ENCODE results near the gene UXT. TPM values are rescaled to one million over a fixed set of nuclear protein-coding genes. Genes with fewer than 3 reads are reported as not detected.

The UXT gene
- total RNA-seq, 1 experiment from 2014 or later: 129 TPM

DNA sequence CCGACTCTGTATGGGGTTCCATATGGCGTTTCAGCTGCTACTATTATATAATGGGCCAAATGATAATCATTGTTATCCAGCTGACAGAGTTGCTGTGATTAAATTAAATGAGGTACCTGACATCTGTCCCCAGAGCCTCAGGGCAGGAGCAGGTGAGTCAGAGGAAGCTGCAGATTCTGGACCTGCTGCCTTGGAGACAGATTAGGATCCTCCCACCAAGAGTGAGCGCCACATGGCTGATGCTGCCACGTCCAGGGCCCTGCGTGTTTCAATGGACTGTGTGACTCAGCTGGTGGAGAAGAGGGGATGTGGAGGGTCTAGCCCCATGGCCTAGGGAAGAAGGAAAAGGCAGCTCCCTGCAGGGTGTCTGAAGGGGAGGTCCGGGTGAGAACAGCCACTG, 28.3 kb upstream of the UXT start:
- no TSS peak for BruUV-seq (replicated peaks)
- H3K9me3 ChIP-seq (ENCODE audit: control insufficient read depth, insufficient read depth, low read depth, low read length): no peaks in the 10 kb centered on the region
- ChIA-PET CTCF (no interaction called here), POLR2A (no interaction called here)
- no peaks in the 10 kb centered on the region for H3K4me1 ChIP-seq (ENCODE audit: control insufficient read depth, insufficient read depth, low read length)
- ATAC-seq (no peak), DNase-seq (ENCODE audit: low read depth, low spot score) (no peak)
- peaks cover 2% of the 10 kb centered on the region; the same call in 1 of the 2 replicates for H3K27me3 ChIP-seq (ENCODE audit: control insufficient read depth, insufficient read depth, low read length)
- TF ChIP-seq SIN3A (IDR thresholded peaks at IDR 0.05; ENCODE audit: borderline replicate concordance, insufficient read depth, low read depth, low read length) (no peak), CTCF (IDR thresholded peaks at IDR 0.05) (no peak), TCF7L2 (IDR thresholded peaks at IDR 0.05; ENCODE audit: low read depth, low read length) (no peak), REST (IDR thresholded peaks at IDR 0.05; ENCODE audit: insufficient read depth in 1 of 2, low read depth in 2 of 2, low read length in 1 of 2) (no peak), POLR2AphosphoS5 (IDR thresholded peaks at IDR 0.05; ENCODE audit: low read depth, low read length) (no peak)
- no peaks in the 10 kb centered on the region for H3K36me3 ChIP-seq (ENCODE audit: control insufficient read depth, insufficient read depth, low read length)
- H3K27ac ChIP-seq (ENCODE audit: low read length): no peak overlapping the region
- in situ Hi-C loops (cut with HindIII; ENCODE audit: low pct_unique_long_range_greater_than_20kb, low sequenced_read_pairs) (no loop called here), intact Hi-C loops (cut with micrococcal nuclease; ENCODE audit: unreplicated experiment) (no loop called here)
- no peak overlapping the region for H3K4me3 ChIP-seq (ENCODE audit: low read depth in 2 of 2, low read length in 2 of 2)

- no peaks in the 10 kb centered on the region for H3K4me1 ChIP-seq (ENCODE audit: control insufficient read depth, insufficient read depth, low read length)
- no peak for DNase-seq (ENCODE audit: low read depth, low spot score)
- H3K27ac ChIP-seq (ENCODE audit: low read length): no peak overlapping the region
- no peaks in the 10 kb centered on the region for H3K36me3 ChIP-seq (ENCODE audit: control insufficient read depth, insufficient read depth, low read length)
- ATAC-seq: no peak
- no peak overlapping the region for H3K4me3 ChIP-seq (ENCODE audit: low read depth in 2 of 2, low read length in 2 of 2)
- in situ Hi-C loops (cut with HindIII; ENCODE audit: low pct_unique_long_range_greater_than_20kb, low sequenced_read_pairs): no loop called here
- no peaks in the 10 kb centered on the region for H3K9me3 ChIP-seq (ENCODE audit: control insufficient read depth, insufficient read depth, low read depth, low read length)
- BruUV-seq (replicated peaks): no TSS peak
- ChIA-PET CTCF (no interaction called here), POLR2A (no interaction called here)
- TF ChIP-seq CTCF (IDR thresholded peaks at IDR 0.05) (no peak), TCF7L2 (IDR thresholded peaks at IDR 0.05; ENCODE audit: low read depth, low read length) (no peak), REST (IDR thresholded peaks at IDR 0.05; ENCODE audit: insufficient read depth in 1 of 2, low read depth in 2 of 2, low read length in 1 of 2) (no peak), POLR2AphosphoS5 (IDR thresholded peaks at IDR 0.05; ENCODE audit: low read depth, low read length) (no peak)
- peaks cover 4% of the 10 kb centered on the region for H3K27me3 ChIP-seq (ENCODE audit: control insufficient read depth, insufficient read depth, low read length)
- intact Hi-C loops (cut with micrococcal nuclease; ENCODE audit: unreplicated experiment): no loop called here
Measured at GRCh38 chrX:47683829-47684205, 24.8 kb upstream of the UXT start.

Data from Panc1 (cell line).